ENCODE data around the gene EVA1A. TPM values are rescaled to one million over a fixed set of nuclear protein-coding genes. Genes with fewer than 3 reads are reported as not detected.

Gene EVA1A
- total RNA-seq, 1 experiment from 2014 or later: 10.8 TPM

- no peak overlapping the region for H2AFZ ChIP-seq
- TF ChIP-seq CTCF (conservative IDR thresholded peaks at IDR 0.05) (no peak), EZH2 (IDR thresholded peaks at IDR 0.05; ENCODE audit: low read depth) (no peak)
- H3K79me2 ChIP-seq (ENCODE audit: low read depth): no peaks in the 10 kb centered on the region
- no peaks in the 10 kb centered on the region for H3K9me2 ChIP-seq (ENCODE audit: insufficient read depth)
- no peak overlapping the region for H3K27ac ChIP-seq
- no TSS peak for BruUV-seq (replicated peaks)
- ChIA-PET CTCF (no interaction called here), POLR2A (ENCODE audit: unreplicated experiment) (no interaction called here)
- DNase-seq: no peak
- H3K9me3 ChIP-seq (ENCODE audit: insufficient read depth, low read depth): no peaks in the 10 kb centered on the region
- H3K4me1 ChIP-seq (replicated peaks; ENCODE audit: insufficient read depth): peaks cover 10% of the 10 kb centered on the region
- intact Hi-C loops (cut with micrococcal nuclease; ENCODE audit: unreplicated experiment): no loop called here
- H3K4me2 ChIP-seq: no peak overlapping the region
- no peaks in the 10 kb centered on the region for H3F3A ChIP-seq (ENCODE audit: insufficient read depth, low read depth)
- H3K36me3 ChIP-seq (ENCODE audit: low read depth): no peaks in the 10 kb centered on the region
- H3K27me3 ChIP-seq (ENCODE audit: insufficient read depth, low read depth): no peaks in the 10 kb centered on the region
- no peak overlapping the region for H3K4me3 ChIP-seq
- no peaks in the 10 kb centered on the region for H4K20me1 ChIP-seq (ENCODE audit: insufficient read depth)
These were observed 7.4 kb upstream of the EVA1A start for GRCh38 chr2:75568174-75568573.

GRCh38 chr2:75565472-75566462, 5.0 kb upstream of the EVA1A start:
- Histone ChIP-seq H3K9me2 (ENCODE audit: insufficient read depth) (no peaks in the 10 kb centered on the region), H3K27me3 (ENCODE audit: insufficient read depth, low read depth) (no peaks in the 10 kb centered on the region), H3K4me1 (replicated peaks; ENCODE audit: insufficient read depth) (peaks cover 25% of the 10 kb centered on the region), H2AFZ (no peak overlapping the region), H3K27ac (no peak overlapping the region), H3F3A (ENCODE audit: insufficient read depth, low read depth) (0 out of 2 replicates have a peak, but pooled peaks cover 12% of the 10 kb centered on the region), H3K36me3 (ENCODE audit: low read depth) (no peaks in the 10 kb centered on the region), H3K4me2 (no peak overlapping the region), H4K20me1 (ENCODE audit: insufficient read depth) (no peaks in the 10 kb centered on the region), H3K4me3 (no peak overlapping the region), H3K79me2 (ENCODE audit: low read depth) (no peaks in the 10 kb centered on the region), H3K9me3 (ENCODE audit: insufficient read depth, low read depth) (no peaks in the 10 kb centered on the region)
- no TSS peak for BruUV-seq (replicated peaks)
- intact Hi-C loops (cut with micrococcal nuclease; ENCODE audit: unreplicated experiment): no loop called here
- no peak for TF ChIP-seq EZH2 (IDR thresholded peaks at IDR 0.05; ENCODE audit: low read depth)
- TF ChIP-seq CTCF (conservative IDR thresholded peaks at IDR 0.05): no peak
- CTCF ChIA-PET: interaction anchor here (1.0 kb wide), 1 partner anchor 101 kb away, joined by 3 read pairs; no protein-coding TSS in a partner anchor
- POLR2A ChIA-PET (ENCODE audit: unreplicated experiment): interaction anchor here (0.6 to 0.7 kb wide), 2 partner anchors 10 to 455 kb away, joined by 3 to 6 read pairs; no protein-coding TSS in a partner anchor
- peak in 1 of 2 experiments; percentile 30 for DNase-seq

- Histone ChIP-seq H3K4me3 (no peak overlapping the region), H3K4me2 (no peak overlapping the region), H3K79me2 (ENCODE audit: low read depth) (no peaks in the 10 kb centered on the region), H3K36me3 (ENCODE audit: low read depth) (no peaks in the 10 kb centered on the region), H4K20me1 (ENCODE audit: insufficient read depth) (no peaks in the 10 kb centered on the region), H3K9me3 (ENCODE audit: insufficient read depth, low read depth) (no peaks in the 10 kb centered on the region), H3K9me2 (ENCODE audit: insufficient read depth) (no peaks in the 10 kb centered on the region), H3K27me3 (ENCODE audit: insufficient read depth, low read depth) (no peaks in the 10 kb centered on the region), H3K4me1 (replicated peaks; ENCODE audit: insufficient read depth) (peaks cover 24% of the 10 kb centered on the region), H3K27ac (no peak overlapping the region), H3F3A (ENCODE audit: insufficient read depth, low read depth) (0 out of 2 replicates have a peak, but pooled peaks cover 12% of the 10 kb centered on the region), H2AFZ (no peak overlapping the region)
- peak in 1 of 2 experiments; percentile 28 for DNase-seq
- ChIA-PET POLR2A (ENCODE audit: unreplicated experiment) (interaction anchor here (0.6 to 0.7 kb wide), 2 partner anchors 9 to 454 kb away, joined by 3 to 6 read pairs; no protein-coding TSS in a partner anchor), CTCF (interaction anchor here (1.0 kb wide), 1 partner anchor 100 kb away, joined by 3 read pairs; no protein-coding TSS in a partner anchor)
- no TSS peak for BruUV-seq (replicated peaks)
- TF ChIP-seq CTCF (conservative IDR thresholded peaks at IDR 0.05) (no peak), EZH2 (IDR thresholded peaks at IDR 0.05; ENCODE audit: low read depth) (no peak)
- intact Hi-C loops (cut with micrococcal nuclease; ENCODE audit: unreplicated experiment): loop anchor here (5.0 kb wide), 2 partner anchors 38 to 98 kb away; no protein-coding TSS in a partner anchor
These were observed 4.1 kb upstream of the EVA1A start for GRCh38 chr2:75564713-75565359.
